Activated naive CD4-positive, alpha-beta T cell treated with anti-CD3 and anti-CD28 coated beads for 36 hours (primary cell): ENCODE results near the gene MARCHF4. TPM values are rescaled to one million over a fixed set of nuclear protein-coding genes. Genes with fewer than 3 reads are reported as not detected.

Experiments
- CTCF ChIA-PET: fragments of 350-600 bp; sonication (Branson Sonifier 250); formaldehyde crosslinking; loops from one replicate; lab custom pipeline; 2021; ENCODE audit warnings: antibody characterized with exemption; lab: Charles Lee
- DNase-seq: peaks from one replicate; pipeline ENCODE4 v3.0.0-alpha.2; 2020
- H3K27ac Mint-ChIP-seq: one replicate; pipeline ENCODE4 v1.8.0; 2021; ENCODE audit warnings: mild to moderate bottlenecking, mixed read lengths
- H3K27me3 Mint-ChIP-seq: one replicate; pipeline ENCODE4 v1.8.0; 2021; ENCODE audit warnings: low read depth, mixed read lengths
- H3K36me3 Mint-ChIP-seq: one replicate; pipeline ENCODE4 v1.8.0; 2021; ENCODE audit warnings: low read depth, mixed read lengths
- H3K4me1 Mint-ChIP-seq: one replicate; pipeline ENCODE4 v1.8.0; 2021; ENCODE audit warnings: low read depth, mixed read lengths
- H3K4me3 Mint-ChIP-seq: one replicate; pipeline ENCODE4 v1.8.0; 2021; ENCODE audit warnings: mild to moderate bottlenecking, moderate library complexity, mixed read lengths
- H3K9me3 Mint-ChIP-seq: one replicate; pipeline ENCODE4 v1.8.0; 2021; ENCODE audit warnings: mixed read lengths
- intact Hi-C: fragments of 100-400 bp; cut with micrococcal nuclease; formaldehyde crosslinking; loops from one replicate; pipeline ENCODE4 v1.15.1; 2023
- total RNA-seq, 2 experiments: library from RNA; stranded (reverse); gene quantifications; one replicate each; pipeline ENCODE4 v1.2.3, GENCODE V29; 2021

MARCHF4 gene
- total RNA-seq, 2 experiments from 2014 or later = not detected

DNA sequence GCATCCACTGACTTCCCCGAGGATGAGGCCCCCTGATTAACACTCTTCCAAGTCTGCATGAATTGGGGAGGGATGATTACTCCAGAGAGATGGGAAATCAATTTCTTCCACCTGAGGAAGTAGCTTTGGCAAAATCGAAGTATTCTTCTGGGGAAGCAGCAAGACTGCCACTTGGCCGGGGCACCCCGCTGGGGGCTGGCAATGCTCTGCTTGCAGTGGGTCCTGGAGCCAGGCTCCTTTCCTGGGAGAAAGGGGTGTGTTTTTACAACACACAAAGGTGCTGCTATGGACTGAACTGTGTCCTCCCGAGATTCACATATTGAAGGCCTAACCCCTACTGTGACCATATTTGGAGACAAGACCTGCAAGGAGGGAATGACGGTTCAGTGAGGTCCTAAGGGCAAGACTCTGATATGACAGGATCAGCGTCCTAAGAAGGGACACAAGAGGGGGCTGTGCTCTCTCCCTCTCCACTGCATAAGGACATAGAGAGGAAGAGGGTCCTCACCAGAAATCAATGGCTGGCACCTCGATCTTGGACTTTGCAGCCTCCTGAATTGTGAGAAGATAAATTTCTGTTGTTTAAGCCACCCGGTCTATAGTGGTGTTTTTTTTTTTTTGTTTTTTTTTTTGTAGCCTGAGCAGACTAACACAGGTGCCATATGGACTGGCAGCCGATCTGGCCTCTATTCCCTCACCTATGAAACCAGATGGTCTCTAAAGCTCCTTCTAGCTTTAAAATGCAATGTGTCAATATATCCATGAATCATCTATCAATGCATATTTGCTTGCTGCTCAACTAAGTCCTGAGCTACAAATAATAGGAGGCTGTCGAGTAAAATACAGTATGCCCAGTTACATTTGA lies 36.4 kb upstream of the MARCHF4 start:
- intact Hi-C loops = no loop called here
- no peak overlapping the region for H3K27ac Mint-ChIP-seq
- H3K9me3 Mint-ChIP-seq = no peaks in the 10 kb centered on the region

DNA sequence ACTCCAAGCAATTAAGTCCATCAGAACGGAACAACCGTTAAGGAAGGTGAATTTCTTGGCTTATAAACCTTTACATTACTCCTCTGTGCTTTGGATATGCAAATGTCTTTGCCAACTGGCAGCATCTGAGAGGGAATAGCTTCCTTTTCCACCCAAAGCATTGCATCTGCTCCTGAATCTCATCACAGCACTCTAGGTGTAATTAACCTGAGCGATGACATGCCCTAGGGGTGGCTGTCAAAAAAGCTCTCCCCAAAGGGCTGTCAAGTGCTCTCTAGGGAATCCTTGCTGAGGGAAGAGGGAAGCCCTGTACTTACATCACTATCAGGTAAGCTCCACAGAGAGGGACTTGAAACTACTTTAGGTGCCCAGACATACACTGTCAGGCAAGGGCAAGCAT lies 34.5 kb upstream of the MARCHF4 start:
- H3K4me3 Mint-ChIP-seq = no peak overlapping the region
- intact Hi-C loops = no loop called here
- CTCF ChIA-PET = interaction anchor here (0.7 to 1.0 kb wide), 2 partner anchors 9 to 72 kb away, joined by 3 read pairs; no protein-coding TSS in a partner anchor

More for the DNA sequence above, 36.4 kb upstream of the MARCHF4 start:
- H3K36me3 Mint-ChIP-seq = peaks cover 2% of the 10 kb centered on the region
- H3K4me1 Mint-ChIP-seq = peaks cover 6% of the 10 kb centered on the region
- CTCF ChIA-PET = interaction anchor here (0.6 to 1.6 kb wide), 3 partner anchors 41 to 191 kb away, joined by 3 read pairs; no protein-coding TSS in a partner anchor
- H3K27me3 Mint-ChIP-seq = no peaks in the 10 kb centered on the region
- no peak for DNase-seq
- H3K4me3 Mint-ChIP-seq = no peak overlapping the region

DNA sequence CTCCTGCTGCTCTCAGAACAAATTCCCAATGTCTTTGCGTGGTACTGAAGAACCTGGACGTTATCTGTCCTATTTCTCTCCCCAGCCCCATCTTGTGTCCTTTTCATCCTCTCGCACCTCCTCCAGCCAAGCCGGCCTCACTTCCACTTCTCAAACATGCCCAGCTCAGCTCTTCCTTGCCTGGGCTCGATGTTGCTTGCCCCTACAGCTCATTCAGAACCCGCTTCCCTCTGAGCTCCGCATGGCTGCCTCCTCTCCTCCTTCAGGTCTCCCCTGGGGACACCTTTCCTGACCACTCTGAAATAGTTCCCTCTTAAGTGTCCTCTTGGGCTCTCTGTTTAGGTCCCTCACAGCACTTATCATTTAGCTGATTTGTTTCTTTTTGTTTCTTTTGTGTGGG lies 33.3 kb upstream of the MARCHF4 start:
- intact Hi-C loops = loop anchor here (2.0 kb wide), 3 partner anchors 33 to 261 kb away; partner anchors contain the start of gene MARCHF4
- H3K27me3 Mint-ChIP-seq = no peaks in the 10 kb centered on the region
- CTCF ChIA-PET = interaction anchor here (1.0 to 5.6 kb wide), 10 partner anchors 10 to 371 kb away, joined by 4 to 43 read pairs (median 7); no protein-coding TSS in a partner anchor
- no peak overlapping the region for H3K27ac Mint-ChIP-seq
- H3K36me3 Mint-ChIP-seq = no peaks in the 10 kb centered on the region
- no peaks in the 10 kb centered on the region for H3K4me1 Mint-ChIP-seq
- H3K9me3 Mint-ChIP-seq = no peaks in the 10 kb centered on the region
- H3K4me3 Mint-ChIP-seq = no peak overlapping the region
- DNase-seq = no peak

More for the DNA sequence above, 34.5 kb upstream of the MARCHF4 start:
- Mint-ChIP-seq H3K27me3 (no peaks in the 10 kb centered on the region), H3K4me1 (peaks cover 2% of the 10 kb centered on the region), H3K36me3 (no peaks in the 10 kb centered on the region), H3K27ac (no peak overlapping the region), H3K9me3 (no peaks in the 10 kb centered on the region)
- no peak for DNase-seq

DNA sequence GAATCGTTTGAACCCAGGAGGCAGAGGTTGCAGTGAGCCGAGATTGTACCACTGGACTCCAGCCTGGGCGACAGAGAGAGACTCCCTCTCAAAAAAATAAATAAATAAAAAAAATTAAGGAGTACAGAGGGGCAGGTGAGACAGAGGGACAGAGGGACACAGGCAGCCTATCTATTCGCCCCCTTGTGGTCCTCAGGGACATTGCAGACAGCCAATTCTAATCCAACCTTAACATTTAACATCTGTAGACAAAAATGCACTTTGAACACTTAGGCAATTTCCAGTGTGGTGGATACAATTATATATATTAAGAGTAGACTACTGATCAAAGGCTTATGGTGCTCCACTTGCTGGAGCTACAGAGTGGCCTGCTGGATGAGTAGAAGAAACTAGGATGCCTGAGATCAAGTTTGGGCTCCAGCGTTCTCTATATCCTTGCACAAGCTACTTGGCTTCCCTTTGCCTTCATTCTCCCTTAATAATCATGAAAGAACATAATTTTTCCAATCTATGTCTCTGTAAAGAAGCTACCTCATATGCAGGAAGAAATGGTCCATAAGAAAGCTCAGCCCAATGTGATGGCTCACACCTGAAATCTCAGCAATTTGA lies 31.8 kb upstream of the MARCHF4 start:
- intact Hi-C loops = loop anchor here (1.0 to 5.0 kb wide), 8 partner anchors 16 to 294 kb away; partner anchors contain the start of gene MARCHF4

DNA sequence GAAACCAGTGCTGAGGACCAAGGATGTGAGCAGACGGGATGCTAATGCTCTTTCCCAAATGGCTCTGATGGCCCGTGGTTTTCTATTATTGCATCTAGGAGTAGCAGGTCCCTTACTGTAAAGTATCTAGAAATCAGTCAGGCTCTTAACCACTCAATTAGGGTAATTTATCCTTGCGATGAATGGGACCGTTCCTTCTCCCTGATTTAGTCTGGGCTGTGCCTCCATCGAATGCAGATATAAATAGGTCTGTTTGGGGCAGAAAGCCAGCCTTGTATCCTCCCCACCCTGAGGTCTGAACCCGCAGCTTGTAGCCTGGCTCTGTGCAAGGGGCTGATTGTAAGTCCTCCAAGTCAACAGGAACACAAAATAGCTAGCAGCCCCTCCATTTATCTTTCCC lies 30.5 kb upstream of the MARCHF4 start:
- Mint-ChIP-seq H3K4me3 (no peak overlapping the region), H3K9me3 (no peaks in the 10 kb centered on the region), H3K4me1 (no peaks in the 10 kb centered on the region), H3K27ac (no peak overlapping the region), H3K27me3 (no peaks in the 10 kb centered on the region), H3K36me3 (no peaks in the 10 kb centered on the region)
- intact Hi-C loops = loop anchor here (5.0 kb wide), 1 partner anchor 75 kb away; no protein-coding TSS in a partner anchor
- DNase-seq = no peak
- CTCF ChIA-PET = interaction anchor here (0.6 to 5.6 kb wide), 8 partner anchors 12 to 293 kb away, joined by 3 to 43 read pairs (median 4); no protein-coding TSS in a partner anchor

More for the DNA sequence above, 31.8 kb upstream of the MARCHF4 start:
- H3K9me3 Mint-ChIP-seq = no peaks in the 10 kb centered on the region
- no peaks in the 10 kb centered on the region for H3K27me3 Mint-ChIP-seq
- H3K36me3 Mint-ChIP-seq = no peaks in the 10 kb centered on the region
- CTCF ChIA-PET = interaction anchor here (0.6 to 5.6 kb wide), 36 partner anchors 11 to 1319 kb away, joined by 3 to 43 read pairs (median 3); partner anchors contain the start of gene MARCHF4
- DNase-seq = peak; percentile 71
- no peaks in the 10 kb centered on the region for H3K4me1 Mint-ChIP-seq
- no peak overlapping the region for H3K4me3 Mint-ChIP-seq
- H3K27ac Mint-ChIP-seq = no peak overlapping the region

DNA sequence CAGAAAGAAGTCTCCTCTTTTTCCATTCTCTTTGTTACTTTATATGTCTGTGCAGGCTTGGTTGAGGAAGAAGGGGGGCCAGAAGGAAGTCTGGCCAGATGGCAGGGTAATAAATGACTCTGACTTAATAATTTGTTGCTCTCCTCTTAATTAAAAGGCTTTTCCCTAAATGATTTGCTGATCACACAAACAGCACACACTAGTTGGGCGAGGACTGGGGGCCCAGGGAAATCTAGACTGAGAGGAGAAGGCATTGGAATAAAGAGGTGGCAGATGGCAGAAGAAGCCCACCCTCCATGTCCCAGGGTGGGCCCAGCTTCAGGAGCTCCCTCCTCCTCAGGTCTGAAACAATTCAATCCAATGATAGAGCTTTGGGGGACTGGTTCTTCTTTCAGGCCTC lies 27.3 kb upstream of the MARCHF4 start:
- intact Hi-C loops = loop anchor here (5.0 kb wide), 1 partner anchor 72 kb away; no protein-coding TSS in a partner anchor
- Mint-ChIP-seq H3K9me3 (no peaks in the 10 kb centered on the region), H3K4me1 (peaks cover 6% of the 10 kb centered on the region), H3K4me3 (no peak overlapping the region), H3K36me3 (no peaks in the 10 kb centered on the region), H3K27me3 (no peaks in the 10 kb centered on the region), H3K27ac (no peak overlapping the region)
- no peak for DNase-seq
- CTCF ChIA-PET = interaction anchor here (0.8 kb wide), 1 partner anchor 15 kb away, joined by 3 read pairs; no protein-coding TSS in a partner anchor

DNA sequence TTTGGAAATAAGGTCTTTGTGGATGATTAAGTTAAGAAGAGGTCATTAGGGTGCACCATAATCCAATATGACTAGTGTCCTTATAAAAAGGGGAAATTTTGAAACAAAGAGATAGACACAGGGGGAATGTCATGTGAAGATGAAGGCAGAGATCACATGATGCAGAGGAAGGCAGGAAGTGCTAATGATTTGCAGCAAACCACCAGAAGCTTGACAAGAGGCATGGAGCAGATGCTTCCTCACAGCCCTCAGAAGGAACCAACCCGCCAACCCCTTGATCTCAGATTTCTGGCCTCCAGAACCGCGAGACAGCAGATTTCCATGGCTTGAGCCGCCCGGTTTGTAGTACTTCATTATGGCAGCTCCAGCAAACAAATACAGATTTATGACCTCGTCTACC lies 22.6 kb upstream of the MARCHF4 start:
- intact Hi-C loops = no loop called here
- H3K27ac Mint-ChIP-seq = no peak overlapping the region

DNA sequence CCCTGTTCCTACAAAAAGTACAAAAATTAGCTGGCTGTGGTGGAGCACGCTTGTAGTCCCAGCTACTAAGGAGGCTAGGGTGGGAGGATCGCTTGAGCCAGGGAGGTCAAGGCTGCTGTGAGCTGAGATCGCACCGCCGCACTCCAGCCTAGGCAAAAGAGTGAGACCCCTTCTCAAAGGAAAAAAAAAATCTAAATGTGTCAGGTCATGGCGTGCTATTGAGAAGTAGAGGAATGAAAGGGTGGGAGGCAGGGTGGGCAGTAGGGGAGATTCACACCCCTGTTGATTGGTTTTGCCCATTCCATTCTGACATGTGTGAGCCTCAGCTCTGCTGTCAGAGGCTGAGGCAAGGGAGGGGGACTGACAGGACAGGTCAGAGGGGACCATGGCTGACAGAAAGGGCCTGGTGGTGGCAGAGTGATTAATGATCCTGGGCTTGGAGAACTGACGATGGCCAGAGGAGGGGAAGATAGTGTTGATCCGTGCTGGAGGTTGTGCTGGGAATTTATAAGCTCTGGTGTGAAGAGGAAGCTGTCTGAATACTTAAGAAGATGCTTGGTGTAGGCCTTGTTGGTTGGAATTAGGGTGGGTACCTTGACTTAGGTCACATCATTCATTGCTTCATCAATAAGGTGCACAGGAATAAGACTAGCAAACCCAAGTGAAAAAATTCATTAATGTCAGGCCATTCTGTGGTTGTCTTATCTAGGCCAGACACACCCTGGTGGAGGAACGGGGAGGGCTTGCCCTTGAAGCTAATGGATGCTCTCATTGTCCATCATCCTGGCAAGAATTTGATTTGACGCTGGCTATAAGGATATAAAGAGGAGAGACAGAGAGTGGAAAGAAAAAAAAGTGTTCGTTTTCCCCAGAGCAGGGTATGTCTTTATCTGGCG lies 20.9 kb upstream of the MARCHF4 start:
- intact Hi-C loops = no loop called here
- Mint-ChIP-seq H3K36me3 (no peaks in the 10 kb centered on the region), H3K9me3 (no peaks in the 10 kb centered on the region), H3K27ac (no peak overlapping the region), H3K4me3 (no peak overlapping the region), H3K4me1 (peaks cover 15% of the 10 kb centered on the region), H3K27me3 (no peaks in the 10 kb centered on the region)
- CTCF ChIA-PET = no interaction called here
- no peak for DNase-seq

More for the DNA sequence above, 22.6 kb upstream of the MARCHF4 start:
- CTCF ChIA-PET = no interaction called here
- no peak overlapping the region for H3K4me3 Mint-ChIP-seq
- H3K36me3 Mint-ChIP-seq = no peaks in the 10 kb centered on the region
- no peaks in the 10 kb centered on the region for H3K9me3 Mint-ChIP-seq
- DNase-seq = no peak
- no peaks in the 10 kb centered on the region for H3K27me3 Mint-ChIP-seq
- peaks cover 6% of the 10 kb centered on the region for H3K4me1 Mint-ChIP-seq

DNA sequence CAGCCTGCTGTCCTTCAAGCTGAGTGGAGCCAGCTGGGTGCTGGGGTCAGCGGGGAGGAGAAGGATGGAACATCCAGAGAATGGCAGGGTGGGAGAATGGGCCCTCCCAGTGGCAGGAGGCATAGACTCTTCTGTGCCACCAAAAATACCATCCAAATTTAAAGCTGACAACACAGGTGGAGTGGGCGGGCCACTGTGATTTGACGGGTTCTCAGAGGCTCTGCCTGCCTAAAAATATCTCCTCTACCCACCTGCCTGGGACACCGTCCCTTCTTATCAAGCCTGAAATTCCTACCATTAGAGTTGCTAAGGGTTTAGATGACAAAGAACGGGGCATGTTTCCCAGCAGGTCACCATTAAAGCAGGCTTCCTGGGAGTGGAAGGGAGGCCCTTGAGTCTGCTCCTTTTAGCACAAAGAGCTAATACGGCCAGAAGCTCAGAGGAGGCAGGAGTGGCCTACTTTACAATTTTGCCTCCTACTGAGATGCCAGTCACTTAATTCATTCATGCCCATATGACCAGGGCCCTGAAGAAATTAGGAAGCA lies 19.8 kb upstream of the MARCHF4 start:
- intact Hi-C loops = no loop called here
- Mint-ChIP-seq H3K9me3 (no peaks in the 10 kb centered on the region), H3K4me3 (no peak overlapping the region), H3K27ac (no peak overlapping the region), H3K4me1 (peaks cover 21% of the 10 kb centered on the region), H3K36me3 (no peaks in the 10 kb centered on the region), H3K27me3 (no peaks in the 10 kb centered on the region)
- DNase-seq = no peak
- CTCF ChIA-PET = no interaction called here

DNA sequence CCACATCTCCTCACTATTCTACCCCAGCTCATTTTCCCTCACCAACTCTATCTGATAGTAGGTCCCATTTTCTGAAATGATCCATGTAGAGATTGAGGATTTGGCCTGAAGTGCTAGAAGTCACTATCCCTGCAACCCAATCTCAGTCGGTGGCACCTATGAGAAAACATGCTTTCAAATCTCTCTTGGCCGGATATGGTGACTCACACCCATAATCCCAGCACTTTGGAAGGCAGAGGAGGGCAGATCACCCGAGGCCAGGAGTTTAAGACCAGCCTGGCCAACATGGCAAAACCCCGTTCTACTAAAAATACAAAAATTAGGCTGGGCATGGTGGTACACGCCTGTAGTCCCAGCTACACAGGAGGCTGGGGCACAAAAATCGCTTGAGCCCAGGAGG lies 19.1 kb upstream of the MARCHF4 start:
- no peaks in the 10 kb centered on the region for H3K9me3 Mint-ChIP-seq
- intact Hi-C loops = no loop called here
- no peak overlapping the region for H3K4me3 Mint-ChIP-seq
- H3K36me3 Mint-ChIP-seq = no peaks in the 10 kb centered on the region
- peaks cover 21% of the 10 kb centered on the region for H3K4me1 Mint-ChIP-seq
- DNase-seq = no peak
- H3K27ac Mint-ChIP-seq = no peak overlapping the region
- H3K27me3 Mint-ChIP-seq = no peaks in the 10 kb centered on the region
- CTCF ChIA-PET = no interaction called here

DNA sequence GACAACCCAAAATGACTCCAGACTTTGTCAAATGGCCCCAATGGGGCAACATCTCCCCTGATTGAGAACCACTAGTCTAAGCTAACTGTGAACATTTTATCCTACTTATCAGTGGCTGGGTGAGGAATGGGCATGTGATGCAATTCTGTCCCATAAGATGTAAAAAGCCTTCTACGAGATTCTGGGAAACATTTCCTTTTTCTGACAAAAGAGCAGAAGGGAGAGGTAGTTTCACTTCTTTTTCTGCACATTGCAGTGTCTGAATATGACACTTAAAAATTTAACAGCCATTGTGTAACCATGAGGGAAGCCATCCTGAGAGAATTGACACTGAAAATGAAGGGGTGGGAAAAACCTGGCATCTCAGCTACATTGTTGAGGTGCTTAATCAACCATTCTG lies 17.3 kb upstream of the MARCHF4 start:
- Mint-ChIP-seq H3K4me3 (no peak overlapping the region), H3K27ac (no peak overlapping the region), H3K36me3 (no peaks in the 10 kb centered on the region), H3K9me3 (no peaks in the 10 kb centered on the region), H3K27me3 (no peaks in the 10 kb centered on the region), H3K4me1 (peaks cover 16% of the 10 kb centered on the region)
- CTCF ChIA-PET = no interaction called here
- no peak for DNase-seq
- intact Hi-C loops = loop anchor here (2.0 kb wide), 1 partner anchor 167 kb away; no protein-coding TSS in a partner anchor
